Measurements from ENCODE around the gene CCDC127. TPM values are rescaled to one million over a fixed set of nuclear protein-coding genes. Genes with fewer than 3 reads are reported as not detected.

Gene CCDC127
- total and polyA plus RNA-seq, 12 donors: 3.0 to 9.7 (median 6.5) TPM

GRCh38 chr5:204462-204861 is 13.5 kb downstream of the CCDC127 start:
- peaks cover 0 to 20% of the 10 kb centered on the region in 2 donors for H3K36me3 ChIP-seq (replicated peaks in 1 of 2)
- no peaks in the 10 kb centered on the region for H3K9me3 ChIP-seq (replicated peaks in 1 of 3)
- no peak for TF ChIP-seq POLR2A (IDR thresholded peaks at IDR 0.05)
- TF ChIP-seq, protein P1, sequence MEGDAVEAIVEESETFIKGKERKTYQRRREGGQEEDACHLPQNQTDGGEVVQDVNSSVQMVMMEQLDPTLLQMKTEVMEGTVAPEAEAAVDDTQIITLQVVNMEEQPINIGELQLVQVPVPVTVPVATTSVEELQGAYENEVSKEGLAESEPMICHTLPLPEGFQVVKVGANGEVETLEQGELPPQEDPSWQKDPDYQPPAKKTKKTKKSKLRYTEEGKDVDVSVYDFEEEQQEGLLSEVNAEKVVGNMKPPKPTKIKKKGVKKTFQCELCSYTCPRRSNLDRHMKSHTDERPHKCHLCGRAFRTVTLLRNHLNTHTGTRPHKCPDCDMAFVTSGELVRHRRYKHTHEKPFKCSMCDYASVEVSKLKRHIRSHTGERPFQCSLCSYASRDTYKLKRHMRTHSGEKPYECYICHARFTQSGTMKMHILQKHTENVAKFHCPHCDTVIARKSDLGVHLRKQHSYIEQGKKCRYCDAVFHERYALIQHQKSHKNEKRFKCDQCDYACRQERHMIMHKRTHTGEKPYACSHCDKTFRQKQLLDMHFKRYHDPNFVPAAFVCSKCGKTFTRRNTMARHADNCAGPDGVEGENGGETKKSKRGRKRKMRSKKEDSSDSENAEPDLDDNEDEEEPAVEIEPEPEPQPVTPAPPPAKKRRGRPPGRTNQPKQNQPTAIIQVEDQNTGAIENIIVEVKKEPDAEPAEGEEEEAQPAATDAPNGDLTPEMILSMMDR (IDR thresholded peaks at IDR 0.05): no peak
- intact Hi-C loops (cut with DNase I): no loop called here
- no peak overlapping the region for H3K27ac ChIP-seq
- DNase-seq: no peak
- no peaks in the 10 kb centered on the region for H3K27me3 ChIP-seq
- H3K4me1 ChIP-seq (replicated peaks in 1 of 2): peaks cover 0 to 10% of the 10 kb centered on the region in 2 donors
- H3K4me3 ChIP-seq: no peak overlapping the region

- H3K36me3 ChIP-seq (replicated peaks in 1 of 2): peaks cover 0 to 20% of the 10 kb centered on the region in 2 donors
- peaks cover 0 to 10% of the 10 kb centered on the region in 2 donors for H3K4me1 ChIP-seq (replicated peaks in 1 of 2)
- TF ChIP-seq POLR2A (IDR thresholded peaks at IDR 0.05): no peak
- TF ChIP-seq, protein P1 (IDR thresholded peaks at IDR 0.05): no peak
These were observed 14.0 kb downstream of the CCDC127 start for GRCh38 chr5:204001-204400.

GRCh38 chr5:203246-203930 is 14.6 kb downstream of the CCDC127 start:
- TF ChIP-seq, protein P1 (IDR thresholded peaks at IDR 0.05): no peak
- TF ChIP-seq POLR2A (IDR thresholded peaks at IDR 0.05): no peak
- H3K36me3 ChIP-seq (replicated peaks in 1 of 2): peaks cover 0 to 20% of the 10 kb centered on the region in 2 donors
- no peaks in the 10 kb centered on the region for H3K27me3 ChIP-seq
- no peak overlapping the region for H3K4me3 ChIP-seq
- peaks cover 0 to 10% of the 10 kb centered on the region in 2 donors for H3K4me1 ChIP-seq (replicated peaks in 1 of 2)
- H3K27ac ChIP-seq: no peak overlapping the region
- DNase-seq: peak in 1 of 7 donors; percentile 8
- no peaks in the 10 kb centered on the region for H3K9me3 ChIP-seq (replicated peaks in 1 of 3)
- intact Hi-C loops (cut with DNase I): no loop called here
- WGBS, 4 donors: 92 to 97% (median 96%) methylated on average over 20 to 26 of the region's 26 CpGs

More at GRCh38 chr5:204001-204400, 14.0 kb downstream of the CCDC127 start:
- Histone ChIP-seq H3K9me3 (replicated peaks in 1 of 3) (no peaks in the 10 kb centered on the region), H3K27ac (no peak overlapping the region), H3K27me3 (no peaks in the 10 kb centered on the region), H3K4me3 (no peak overlapping the region)
- intact Hi-C loops (cut with DNase I): no loop called here
- WGBS, 4 donors: 87 to 94% (median 94%) methylated on average over 6 of the region's 6 CpGs
- DNase-seq: peak in 1 of 7 donors; percentile 4

- H3K4me3 ChIP-seq: no peak overlapping the region
- no peak overlapping the region for H3K27ac ChIP-seq
- H3K27me3 ChIP-seq: no peaks in the 10 kb centered on the region
- TF ChIP-seq, protein P1 (IDR thresholded peaks at IDR 0.05): no peak
- no peak for TF ChIP-seq POLR2A (IDR thresholded peaks at IDR 0.05)
- peaks cover 0 to 20% of the 10 kb centered on the region in 2 donors for H3K36me3 ChIP-seq (replicated peaks in 1 of 2)
- DNase-seq: peak in 1 of 7 donors; percentile 1
- intact Hi-C loops (cut with DNase I): no loop called here
- 94 to 98% (median 96%) methylated on average over 8 of the region's 8 CpGs for WGBS, 4 donors
- H3K4me1 ChIP-seq (replicated peaks in 1 of 2): peaks cover 0 to 6% of the 10 kb centered on the region in 2 donors
- no peaks in the 10 kb centered on the region for H3K9me3 ChIP-seq (replicated peaks in 1 of 3)
These were observed 16.3 kb downstream of the CCDC127 start for GRCh38 chr5:201672-202071.
